GM21737 (cell line): ENCODE data around the gene INAFM2.

ENCODE experiments used
- ATAC-seq: cut with Tn5 transposase; IDR thresholded peaks from one replicate; pipeline ENCODE4 v1.9.1; 2021; ENCODE audit warnings: mild to moderate bottlenecking, moderate library complexity; ENCODE audit not compliant: unreplicated experiment

Gene INAFM2

GRCh38 chr15:40325700-40326099 lies 2.2 kb downstream of the INAFM2 start:
- ATAC-seq, result no peak

- no peak for ATAC-seq
Measured at GRCh38 chr15:40327457-40327856, 4.0 kb downstream of the INAFM2 start.

- ATAC-seq, result no peak
Measured at GRCh38 chr15:40328176-40328575, 4.7 kb downstream of the INAFM2 start.

GRCh38 chr15:40328751-40329150 lies 5.3 kb downstream of the INAFM2 start:
- no peak for ATAC-seq

- ATAC-seq, result no peak
Measured at GRCh38 chr15:40329804-40330203, 6.3 kb downstream of the INAFM2 start.

- no peak for ATAC-seq
Measured at GRCh38 chr15:40330368-40330836, 6.9 kb downstream of the INAFM2 start.

- no peak for ATAC-seq
Measured at GRCh38 chr15:40331026-40331425, 7.5 kb downstream of the INAFM2 start.

- ATAC-seq, result no peak
Measured at GRCh38 chr15:40331637-40332036, 8.1 kb downstream of the INAFM2 start.

GRCh38 chr15:40332113-40332781 lies 8.8 kb downstream of the INAFM2 start:
- no peak for ATAC-seq

GRCh38 chr15:40333922-40334492 lies 10.5 kb downstream of the INAFM2 start:
- no peak for ATAC-seq

GRCh38 chr15:40334541-40334940 lies 11.0 kb downstream of the INAFM2 start:
- ATAC-seq, result no peak

GRCh38 chr15:40334941-40335795 lies 11.7 kb downstream of the INAFM2 start:
- no peak for ATAC-seq

- no peak for ATAC-seq
Measured at GRCh38 chr15:40335938-40336743, 12.6 kb downstream of the INAFM2 start.

- no peak for ATAC-seq
Measured at GRCh38 chr15:40336744-40337122, 13.2 kb downstream of the INAFM2 start.

GRCh38 chr15:40337597-40337996 lies 14.1 kb downstream of the INAFM2 start:
- no peak for ATAC-seq

- ATAC-seq, result no peak
Measured at GRCh38 chr15:40338041-40338657, 14.7 kb downstream of the INAFM2 start.

- no peak for ATAC-seq
Measured at GRCh38 chr15:40338921-40339620, 15.6 kb downstream of the INAFM2 start.

GRCh38 chr15:40339621-40339945 lies 16.1 kb downstream of the INAFM2 start:
- ATAC-seq, result no peak

GRCh38 chr15:40340038-40340739 lies 16.7 kb downstream of the INAFM2 start:
- no peak for ATAC-seq
